Astrocyte of the spinal cord (primary cell): ENCODE data around the gene LTA.

Experiments used
- DNase-seq: peaks from one replicate; pipeline ENCODE4 v3.0.0; 2011; ENCODE audit warnings: low read depth, low spot score
- H3K4me3 ChIP-seq: 2 replicates; pipeline ENCODE4 v1.5.1; 2011; ENCODE audit warnings: low read depth, mild to moderate bottlenecking, low read length, moderate library complexity
- in situ Hi-C: cut with HindIII; loops from 2 replicates; pipeline ENCODE4 v1.10.0; 2017; ENCODE audit warnings: low sequenced_read_pairs
- TF ChIP-seq, protein P1 (sequence below): IDR thresholded peaks from 2 replicates; pipeline ENCODE4 v1.5.1; 2012; ENCODE audit warnings: low read depth, mild to moderate bottlenecking, low read length, inconsistent platforms

Gene LTA

DNA sequence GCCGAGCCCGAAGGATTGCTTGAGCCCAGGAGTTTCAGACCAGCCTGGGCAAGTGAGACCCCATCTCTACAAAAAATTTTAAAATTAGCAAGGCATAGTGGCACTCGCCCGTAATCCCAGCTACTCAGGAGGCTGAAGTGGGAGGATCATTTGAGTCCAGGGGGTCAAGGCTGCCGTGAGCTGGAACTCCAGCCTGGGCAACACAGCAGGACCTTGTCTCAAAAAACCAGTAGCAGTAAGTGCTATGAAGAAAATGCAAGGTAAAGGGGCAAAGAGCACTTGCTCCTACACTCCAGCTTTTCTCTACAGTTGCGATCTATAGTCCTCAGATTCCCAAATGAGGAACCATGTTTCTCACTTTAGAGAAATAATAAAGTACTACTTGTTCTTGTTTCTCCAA lies 28.4 kb upstream of the LTA start:
- in situ Hi-C loops = no loop called here
- no peak for DNase-seq
- H3K4me3 ChIP-seq = no peak overlapping the region
- TF ChIP-seq, protein P1, sequence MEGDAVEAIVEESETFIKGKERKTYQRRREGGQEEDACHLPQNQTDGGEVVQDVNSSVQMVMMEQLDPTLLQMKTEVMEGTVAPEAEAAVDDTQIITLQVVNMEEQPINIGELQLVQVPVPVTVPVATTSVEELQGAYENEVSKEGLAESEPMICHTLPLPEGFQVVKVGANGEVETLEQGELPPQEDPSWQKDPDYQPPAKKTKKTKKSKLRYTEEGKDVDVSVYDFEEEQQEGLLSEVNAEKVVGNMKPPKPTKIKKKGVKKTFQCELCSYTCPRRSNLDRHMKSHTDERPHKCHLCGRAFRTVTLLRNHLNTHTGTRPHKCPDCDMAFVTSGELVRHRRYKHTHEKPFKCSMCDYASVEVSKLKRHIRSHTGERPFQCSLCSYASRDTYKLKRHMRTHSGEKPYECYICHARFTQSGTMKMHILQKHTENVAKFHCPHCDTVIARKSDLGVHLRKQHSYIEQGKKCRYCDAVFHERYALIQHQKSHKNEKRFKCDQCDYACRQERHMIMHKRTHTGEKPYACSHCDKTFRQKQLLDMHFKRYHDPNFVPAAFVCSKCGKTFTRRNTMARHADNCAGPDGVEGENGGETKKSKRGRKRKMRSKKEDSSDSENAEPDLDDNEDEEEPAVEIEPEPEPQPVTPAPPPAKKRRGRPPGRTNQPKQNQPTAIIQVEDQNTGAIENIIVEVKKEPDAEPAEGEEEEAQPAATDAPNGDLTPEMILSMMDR = no peak

GRCh38 chr6:31544676-31545075 lies 27.4 kb upstream of the LTA start:
- TF ChIP-seq, protein P1 = no peak
- no peak for DNase-seq
- H3K4me3 ChIP-seq = no peak overlapping the region
- in situ Hi-C loops = no loop called here

- no peak overlapping the region for H3K4me3 ChIP-seq
- TF ChIP-seq, protein P1 = no peak
- in situ Hi-C loops = no loop called here
- no peak for DNase-seq
Measured at GRCh38 chr6:31545291-31545690, 26.8 kb upstream of the LTA start.

DNA sequence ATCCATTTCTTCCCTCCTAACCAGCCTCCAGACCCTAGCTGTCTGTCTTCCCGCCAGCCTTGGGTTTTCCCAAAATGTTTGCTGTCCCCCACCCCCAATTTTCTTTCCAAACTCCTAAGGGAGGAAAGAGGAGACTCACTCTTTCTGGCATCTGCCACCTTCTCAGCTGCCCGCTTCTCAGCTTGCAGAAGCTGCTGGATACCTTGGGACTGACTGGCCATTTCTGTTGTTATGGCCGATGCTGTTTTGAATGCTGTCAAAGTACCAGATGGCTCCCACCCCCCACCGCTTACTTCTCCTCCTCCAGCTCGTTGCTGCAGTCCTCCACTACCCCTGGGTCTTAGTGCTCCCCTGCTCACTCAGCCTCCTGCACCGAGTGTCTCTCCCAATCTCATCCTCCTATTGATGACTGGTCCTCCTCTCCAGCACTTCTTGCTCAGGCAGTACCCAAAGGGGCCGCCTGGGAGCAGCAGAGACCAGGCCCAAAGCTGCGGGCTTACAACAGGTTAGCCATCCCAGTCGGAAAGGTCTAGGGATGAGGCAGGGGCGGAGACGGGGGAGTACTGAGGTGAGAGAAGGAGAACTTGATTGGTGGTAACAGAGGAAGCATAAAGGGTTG lies 25.6 kb upstream of the LTA start, which contains the start of gene ATP6V1G2:
TSS of gene ATP6V1G2 (minus strand) at position 270 of the 619 bp plus-strand sequence. CDS start at position 221, 49 bp downstream.
- in situ Hi-C loops = no loop called here
- peak within 1 kb of the TSS; percentile 55 for H3K4me3 ChIP-seq
- TF ChIP-seq, protein P1 = peak; percentile 100
- peak; percentile 96 for DNase-seq

DNA sequence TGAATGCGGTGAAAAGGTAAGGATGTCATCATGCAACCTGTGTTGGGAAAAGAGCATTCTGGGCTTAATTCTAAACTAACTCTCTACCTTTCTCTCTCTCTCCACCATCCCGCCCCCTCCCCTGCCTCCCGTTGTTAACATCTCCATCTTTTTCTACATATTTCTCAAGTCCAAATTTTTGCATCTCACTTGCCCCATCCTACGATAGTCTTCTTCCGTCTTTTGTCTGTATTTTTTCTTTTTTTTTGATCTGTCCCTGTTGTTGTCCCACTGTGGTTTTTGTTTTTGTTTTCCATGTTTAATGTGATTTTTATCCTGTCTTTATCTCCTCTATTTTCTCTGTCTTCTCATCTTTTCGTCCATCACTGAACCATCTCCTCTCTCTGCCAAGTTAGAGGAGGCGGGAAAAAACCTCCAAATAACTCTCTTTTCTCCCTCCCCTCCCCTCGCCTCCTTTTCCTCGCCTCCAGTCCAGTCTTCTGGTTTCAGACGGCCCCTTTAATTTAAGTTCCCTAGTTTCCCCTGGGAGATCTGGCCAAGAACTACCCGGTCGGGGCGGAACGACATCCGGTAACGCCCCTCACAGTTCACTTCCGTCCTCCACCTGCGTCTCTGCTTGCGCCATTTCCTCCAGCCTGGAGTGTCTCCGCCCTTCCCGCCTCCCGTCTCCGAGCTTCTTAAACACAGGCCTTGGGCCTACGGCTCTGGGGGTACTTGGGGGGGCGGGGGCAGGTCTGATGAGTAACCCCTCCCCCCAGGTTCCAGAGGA lies 24.9 kb upstream of the LTA start, which contains the start of gene NFKBIL1:
TSS of gene NFKBIL1 (plus strand) at position 651 of the 769 bp plus-strand sequence. CDS start at position 738, 87 bp downstream.
- in situ Hi-C loops = no loop called here
- TF ChIP-seq, protein P1 = no peak
- H3K4me3 ChIP-seq = peak within 1 kb of the TSS; percentile 55
- peak; percentile 99 for DNase-seq

DNA sequence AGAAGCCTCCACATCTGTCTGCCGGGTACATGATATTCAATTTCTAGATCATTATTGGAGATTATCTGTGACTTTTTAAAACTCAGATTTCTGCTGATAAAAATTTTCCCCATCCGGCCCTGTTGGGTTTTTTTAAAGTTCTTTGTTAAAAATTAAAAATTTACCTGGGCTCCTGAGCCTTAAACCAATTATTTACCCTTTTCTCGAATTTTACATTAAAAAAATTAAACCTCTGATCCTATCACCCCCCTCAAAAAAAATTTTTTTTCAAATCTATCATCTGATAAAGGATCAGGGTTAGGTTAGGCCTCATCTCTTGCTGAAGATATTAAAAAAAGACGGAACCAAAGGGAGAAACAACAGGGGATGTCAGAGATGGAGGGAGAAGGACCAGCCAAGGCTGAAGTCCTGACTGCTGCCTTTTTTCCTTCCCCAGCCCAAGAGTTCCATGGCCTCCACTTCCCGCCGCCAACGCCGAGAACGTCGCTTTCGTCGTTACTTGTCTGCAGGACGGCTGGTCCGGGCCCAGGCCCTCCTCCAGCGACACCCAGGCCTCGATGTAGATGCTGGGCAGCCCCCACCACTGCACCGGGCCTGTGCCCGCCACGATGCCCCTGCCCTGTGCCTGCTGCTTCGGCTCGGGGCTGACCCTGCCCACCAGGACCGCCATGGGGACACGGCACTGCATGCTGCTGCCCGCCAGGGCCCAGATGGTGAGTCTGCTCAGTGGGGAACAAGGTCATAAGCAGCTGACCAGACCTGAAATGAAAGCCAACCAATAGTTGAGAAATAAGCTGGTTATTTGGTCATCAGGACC lies 24.2 kb upstream of the LTA start:
- peak overlapping the region; percentile 55 for H3K4me3 ChIP-seq
- TF ChIP-seq, protein P1 = no peak
- in situ Hi-C loops = no loop called here
- DNase-seq = no peak
